Cerebellar nuclear complex (tissue), 1 donor: ENCODE data around the gene CHD2.

Source experiments
- DNase-seq, 2 experiments: peaks; one replicate each; lab custom pipeline; 2025; lab: John Stamatoyannopoulos, UW

Gene CHD2

GRCh38 chr15:92930054-92930621 lies 30.0 kb downstream of the CHD2 start:
- DNase-seq: no peak

GRCh38 chr15:92930776-92931175 lies 30.7 kb downstream of the CHD2 start:
- DNase-seq: no peak

GRCh38 chr15:92932946-92933649 lies 33.0 kb downstream of the CHD2 start:
- DNase-seq: no peak

GRCh38 chr15:92933831-92934230 lies 33.7 kb downstream of the CHD2 start:
- no peak for DNase-seq

- no peak for DNase-seq
Measured at GRCh38 chr15:92934716-92935115, 34.6 kb downstream of the CHD2 start.

GRCh38 chr15:92936138-92936537 lies 36.0 kb downstream of the CHD2 start:
- no peak for DNase-seq

- DNase-seq: no peak
Measured at GRCh38 chr15:92936693-92937092, 36.6 kb downstream of the CHD2 start.

GRCh38 chr15:92937901-92938300 lies 37.8 kb downstream of the CHD2 start:
- DNase-seq: no peak

- DNase-seq: no peak
Measured at GRCh38 chr15:92938387-92938786, 38.3 kb downstream of the CHD2 start.

GRCh38 chr15:92941668-92942067 lies 41.5 kb downstream of the CHD2 start:
- no peak for DNase-seq

GRCh38 chr15:92942706-92943105 lies 42.6 kb downstream of the CHD2 start:
- DNase-seq: no peak

- DNase-seq: no peak
Measured at GRCh38 chr15:92943581-92943980, 43.5 kb downstream of the CHD2 start.

GRCh38 chr15:92944946-92945521 lies 44.9 kb downstream of the CHD2 start:
- DNase-seq: no peak

- no peak for DNase-seq
Measured at GRCh38 chr15:92947071-92947730, 47.1 kb downstream of the CHD2 start.

GRCh38 chr15:92949604-92950249 lies 49.6 kb downstream of the CHD2 start:
- no peak for DNase-seq

- DNase-seq: no peak
Measured at GRCh38 chr15:92951800-92952457, 51.8 kb downstream of the CHD2 start.

- no peak for DNase-seq
Measured at GRCh38 chr15:92952458-92952850, 52.3 kb downstream of the CHD2 start.

- DNase-seq: no peak
Measured at GRCh38 chr15:92953566-92953965, 53.4 kb downstream of the CHD2 start.

- no peak for DNase-seq
Measured at GRCh38 chr15:92954002-92954401, 53.9 kb downstream of the CHD2 start.

- DNase-seq: no peak
Measured at GRCh38 chr15:92954578-92954977, 54.5 kb downstream of the CHD2 start.

- no peak for DNase-seq
Measured at GRCh38 chr15:92955706-92956105, 55.6 kb downstream of the CHD2 start.

GRCh38 chr15:92958105-92958504 lies 58.0 kb downstream of the CHD2 start:
- no peak for DNase-seq
